Measurements from ENCODE around the gene UHRF2.

DNA sequence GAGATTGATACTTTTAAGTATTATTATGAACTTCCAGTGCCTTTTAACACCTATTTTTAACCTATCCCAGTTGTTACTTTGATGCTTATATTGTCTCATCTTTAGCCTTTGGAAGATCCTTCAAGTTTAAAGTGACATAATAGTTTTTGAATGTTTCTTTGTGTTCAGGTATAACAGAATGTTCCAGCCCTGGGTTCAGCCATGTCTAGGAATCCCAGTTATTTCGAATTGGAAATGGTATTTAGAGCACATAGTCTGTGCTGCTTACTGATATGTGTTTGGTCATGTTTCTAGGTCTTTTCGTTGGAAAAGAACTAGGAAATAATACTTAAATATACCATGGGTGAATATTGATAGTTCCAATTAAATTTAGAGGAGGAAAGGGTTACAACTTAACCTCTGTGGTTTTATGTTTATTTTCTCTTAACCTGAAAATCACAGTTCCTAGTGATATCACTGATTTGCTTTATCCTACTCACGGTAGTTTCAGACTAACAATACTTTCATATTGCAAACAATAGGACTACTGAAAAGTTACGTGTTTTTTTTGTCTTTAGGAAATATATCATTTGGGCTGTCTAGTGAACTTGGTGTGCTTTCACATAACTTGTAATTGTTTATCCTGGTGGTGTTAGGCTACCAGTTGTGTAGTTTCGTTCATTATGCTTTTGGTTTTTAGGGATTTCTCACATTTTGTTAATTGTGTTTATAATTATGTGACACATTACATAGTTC is 37.8 kb downstream of the UHRF2 start:
- TF ChIP-seq, protein P1, sequence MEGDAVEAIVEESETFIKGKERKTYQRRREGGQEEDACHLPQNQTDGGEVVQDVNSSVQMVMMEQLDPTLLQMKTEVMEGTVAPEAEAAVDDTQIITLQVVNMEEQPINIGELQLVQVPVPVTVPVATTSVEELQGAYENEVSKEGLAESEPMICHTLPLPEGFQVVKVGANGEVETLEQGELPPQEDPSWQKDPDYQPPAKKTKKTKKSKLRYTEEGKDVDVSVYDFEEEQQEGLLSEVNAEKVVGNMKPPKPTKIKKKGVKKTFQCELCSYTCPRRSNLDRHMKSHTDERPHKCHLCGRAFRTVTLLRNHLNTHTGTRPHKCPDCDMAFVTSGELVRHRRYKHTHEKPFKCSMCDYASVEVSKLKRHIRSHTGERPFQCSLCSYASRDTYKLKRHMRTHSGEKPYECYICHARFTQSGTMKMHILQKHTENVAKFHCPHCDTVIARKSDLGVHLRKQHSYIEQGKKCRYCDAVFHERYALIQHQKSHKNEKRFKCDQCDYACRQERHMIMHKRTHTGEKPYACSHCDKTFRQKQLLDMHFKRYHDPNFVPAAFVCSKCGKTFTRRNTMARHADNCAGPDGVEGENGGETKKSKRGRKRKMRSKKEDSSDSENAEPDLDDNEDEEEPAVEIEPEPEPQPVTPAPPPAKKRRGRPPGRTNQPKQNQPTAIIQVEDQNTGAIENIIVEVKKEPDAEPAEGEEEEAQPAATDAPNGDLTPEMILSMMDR (IDR thresholded peaks at IDR 0.05) = no peak
- no peak for TF ChIP-seq POLR2A (IDR thresholded peaks at IDR 0.05)

Measured in Peyer's patch (tissue), 4 donors.